Measurements from ENCODE around the gene KCNH6.

Gene KCNH6

GRCh38 chr17:63519972-63520882 lies 2.9 kb upstream of the KCNH6 start:
- H3K4me1 ChIP-seq (ENCODE audit: control insufficient read depth in 2 of 2, insufficient read depth in 2 of 2, low read length in 2 of 2): peaks cover 7 to 11% of the 10 kb centered on the region in 2 donors

GRCh38 chr17:63524051-63524450 lies 893 bp downstream of the KCNH6 start:
- Histone ChIP-seq H3K36me3 (ENCODE audit: control insufficient read depth in 2 of 2, insufficient read depth in 2 of 2, low read length in 2 of 2) (no peaks in the 10 kb centered on the region), H3K9me3 (ENCODE audit: control insufficient read depth in 2 of 2, low read length in 2 of 2) (no peaks in the 10 kb centered on the region), H3K4me1 (ENCODE audit: control insufficient read depth in 2 of 2, insufficient read depth in 2 of 2, low read length in 2 of 2) (peaks cover 7 to 8% of the 10 kb centered on the region in 2 donors), H3K27ac (ENCODE audit: low read depth in 2 of 2, low read length in 2 of 2) (no peak overlapping the region), H3K27me3 (ENCODE audit: control insufficient read depth in 2 of 2, insufficient read depth in 2 of 2, low read length in 2 of 2) (peaks cover 0 to 3% of the 10 kb centered on the region in 2 donors), H3K4me3 (ENCODE audit: low read length in 2 of 2) (no peak overlapping the region), H3K9ac (ENCODE audit: low read depth in 1 of 2, low read length in 2 of 2) (no peak overlapping the region)

More at GRCh38 chr17:63519972-63520882, 2.9 kb upstream of the KCNH6 start:
- no peaks in the 10 kb centered on the region for H3K36me3 ChIP-seq (ENCODE audit: control insufficient read depth in 2 of 2, insufficient read depth in 2 of 2, low read length in 2 of 2)
- H3K4me3 ChIP-seq (ENCODE audit: low read length in 2 of 2): no peak overlapping the region
- H3K9me3 ChIP-seq (ENCODE audit: control insufficient read depth in 2 of 2, low read length in 2 of 2): no peaks in the 10 kb centered on the region
- peak overlapping the region in 1 of 2 donors; percentile 38 for H3K27ac ChIP-seq (ENCODE audit: low read depth in 2 of 2, low read length in 2 of 2)
- H3K27me3 ChIP-seq (ENCODE audit: control insufficient read depth in 2 of 2, insufficient read depth in 2 of 2, low read length in 2 of 2): peaks cover 0 to 3% of the 10 kb centered on the region in 2 donors
- H3K9ac ChIP-seq (ENCODE audit: low read depth in 1 of 2, low read length in 2 of 2): no peak overlapping the region

GRCh38 chr17:63525190-63525946 lies 2.2 kb downstream of the KCNH6 start:
- Histone ChIP-seq H3K27ac (ENCODE audit: low read depth in 2 of 2, low read length in 2 of 2) (no peak overlapping the region), H3K27me3 (ENCODE audit: control insufficient read depth in 2 of 2, insufficient read depth in 2 of 2, low read length in 2 of 2) (peaks cover 0 to 3% of the 10 kb centered on the region in 2 donors), H3K36me3 (ENCODE audit: control insufficient read depth in 2 of 2, insufficient read depth in 2 of 2, low read length in 2 of 2) (no peaks in the 10 kb centered on the region), H3K4me1 (ENCODE audit: control insufficient read depth in 2 of 2, insufficient read depth in 2 of 2, low read length in 2 of 2) (peaks cover 4 to 7% of the 10 kb centered on the region in 2 donors), H3K4me3 (ENCODE audit: low read length in 2 of 2) (no peak overlapping the region), H3K9me3 (ENCODE audit: control insufficient read depth in 2 of 2, low read length in 2 of 2) (no peaks in the 10 kb centered on the region), H3K9ac (ENCODE audit: low read depth in 1 of 2, low read length in 2 of 2) (no peak overlapping the region)

- H3K36me3 ChIP-seq (ENCODE audit: control insufficient read depth in 2 of 2, insufficient read depth in 2 of 2, low read length in 2 of 2): no peaks in the 10 kb centered on the region
- no peaks in the 10 kb centered on the region for H3K27me3 ChIP-seq (ENCODE audit: control insufficient read depth in 2 of 2, insufficient read depth in 2 of 2, low read length in 2 of 2)
These were observed 3.7 kb downstream of the KCNH6 start for GRCh38 chr17:63526861-63527260.

GRCh38 chr17:63528183-63528582 lies 5.0 kb downstream of the KCNH6 start:
- H3K9me3 ChIP-seq (ENCODE audit: control insufficient read depth in 2 of 2, low read length in 2 of 2): no peaks in the 10 kb centered on the region
- no peaks in the 10 kb centered on the region for H3K27me3 ChIP-seq (ENCODE audit: control insufficient read depth in 2 of 2, insufficient read depth in 2 of 2, low read length in 2 of 2)
- no peak overlapping the region for H3K27ac ChIP-seq (ENCODE audit: low read depth in 2 of 2, low read length in 2 of 2)
- H3K9ac ChIP-seq (ENCODE audit: low read depth in 1 of 2, low read length in 2 of 2): no peak overlapping the region
- H3K4me1 ChIP-seq (ENCODE audit: control insufficient read depth in 2 of 2, insufficient read depth in 2 of 2, low read length in 2 of 2): no peaks in the 10 kb centered on the region
- H3K4me3 ChIP-seq (ENCODE audit: low read length in 2 of 2): no peak overlapping the region
- H3K36me3 ChIP-seq (ENCODE audit: control insufficient read depth in 2 of 2, insufficient read depth in 2 of 2, low read length in 2 of 2): no peaks in the 10 kb centered on the region

More at GRCh38 chr17:63526861-63527260, 3.7 kb downstream of the KCNH6 start:
- Histone ChIP-seq H3K9me3 (ENCODE audit: control insufficient read depth in 2 of 2, low read length in 2 of 2) (no peaks in the 10 kb centered on the region), H3K27ac (ENCODE audit: low read depth in 2 of 2, low read length in 2 of 2) (no peak overlapping the region), H3K4me1 (ENCODE audit: control insufficient read depth in 2 of 2, insufficient read depth in 2 of 2, low read length in 2 of 2) (no peaks in the 10 kb centered on the region), H3K4me3 (ENCODE audit: low read length in 2 of 2) (no peak overlapping the region), H3K9ac (ENCODE audit: low read depth in 1 of 2, low read length in 2 of 2) (no peak overlapping the region)

GRCh38 chr17:63529711-63530556 lies 6.8 kb downstream of the KCNH6 start:
- H3K9ac ChIP-seq (ENCODE audit: low read depth in 1 of 2, low read length in 2 of 2): no peak overlapping the region
- H3K4me3 ChIP-seq (ENCODE audit: low read length in 2 of 2): no peak overlapping the region
- no peaks in the 10 kb centered on the region for H3K27me3 ChIP-seq (ENCODE audit: control insufficient read depth in 2 of 2, insufficient read depth in 2 of 2, low read length in 2 of 2)
- no peaks in the 10 kb centered on the region for H3K4me1 ChIP-seq (ENCODE audit: control insufficient read depth in 2 of 2, insufficient read depth in 2 of 2, low read length in 2 of 2)
- H3K27ac ChIP-seq (ENCODE audit: low read depth in 2 of 2, low read length in 2 of 2): no peak overlapping the region
- H3K36me3 ChIP-seq (ENCODE audit: control insufficient read depth in 2 of 2, insufficient read depth in 2 of 2, low read length in 2 of 2): no peaks in the 10 kb centered on the region
- H3K9me3 ChIP-seq (ENCODE audit: control insufficient read depth in 2 of 2, low read length in 2 of 2): no peaks in the 10 kb centered on the region

GRCh38 chr17:63530557-63531021 lies 7.4 kb downstream of the KCNH6 start:
- H3K4me1 ChIP-seq (ENCODE audit: control insufficient read depth in 2 of 2, insufficient read depth in 2 of 2, low read length in 2 of 2): no peaks in the 10 kb centered on the region
- no peaks in the 10 kb centered on the region for H3K36me3 ChIP-seq (ENCODE audit: control insufficient read depth in 2 of 2, insufficient read depth in 2 of 2, low read length in 2 of 2)
- no peak overlapping the region for H3K4me3 ChIP-seq (ENCODE audit: low read length in 2 of 2)
- H3K27me3 ChIP-seq (ENCODE audit: control insufficient read depth in 2 of 2, insufficient read depth in 2 of 2, low read length in 2 of 2): no peaks in the 10 kb centered on the region
- H3K27ac ChIP-seq (ENCODE audit: low read depth in 2 of 2, low read length in 2 of 2): no peak overlapping the region
- no peak overlapping the region for H3K9ac ChIP-seq (ENCODE audit: low read depth in 1 of 2, low read length in 2 of 2)
- H3K9me3 ChIP-seq (ENCODE audit: control insufficient read depth in 2 of 2, low read length in 2 of 2): no peaks in the 10 kb centered on the region

- Histone ChIP-seq H3K36me3 (ENCODE audit: control insufficient read depth in 2 of 2, insufficient read depth in 2 of 2, low read length in 2 of 2) (no peaks in the 10 kb centered on the region), H3K4me3 (ENCODE audit: low read length in 2 of 2) (no peak overlapping the region), H3K9ac (ENCODE audit: low read depth in 1 of 2, low read length in 2 of 2) (no peak overlapping the region), H3K4me1 (ENCODE audit: control insufficient read depth in 2 of 2, insufficient read depth in 2 of 2, low read length in 2 of 2) (no peaks in the 10 kb centered on the region), H3K9me3 (ENCODE audit: control insufficient read depth in 2 of 2, low read length in 2 of 2) (no peaks in the 10 kb centered on the region), H3K27ac (ENCODE audit: low read depth in 2 of 2, low read length in 2 of 2) (no peak overlapping the region), H3K27me3 (ENCODE audit: control insufficient read depth in 2 of 2, insufficient read depth in 2 of 2, low read length in 2 of 2) (no peaks in the 10 kb centered on the region)
These were observed 8.1 kb downstream of the KCNH6 start for GRCh38 chr17:63531022-63531965.

Data from mucosa of rectum (tissue), 2 donors.